Adipocyte (in vitro differentiated cells): ENCODE results near the gene PNPLA7.

Experiments
- DNase-seq: peaks from one replicate; pipeline ENCODE4 v3.0.0-alpha.2; 2015; ENCODE audit warnings: low read depth
- H3K27me3 ChIP-seq: replicated peaks from 2 replicates; pipeline ENCODE4 v1.7.0; 2013; ENCODE audit warnings: mild to moderate bottlenecking, low read length, moderate library complexity; ENCODE audit not compliant: control insufficient read depth, insufficient read depth
- H3K36me3 ChIP-seq: 2 replicates; pipeline ENCODE4 v1.7.0; 2013; ENCODE audit warnings: low read length, mild to moderate bottlenecking, moderate library complexity; ENCODE audit not compliant: control insufficient read depth, insufficient read depth, severe bottlenecking
- H3K4me1 ChIP-seq: 2 replicates; pipeline ENCODE4 v1.7.0; 2013; ENCODE audit warnings: mild to moderate bottlenecking, low read length, moderate library complexity; ENCODE audit not compliant: control insufficient read depth, insufficient read depth
- H3K4me3 ChIP-seq: 2 replicates; pipeline ENCODE4 v1.7.0; 2013; ENCODE audit warnings: mild to moderate bottlenecking, low read length, moderate library complexity
- H3K9ac ChIP-seq: 2 replicates; pipeline ENCODE4 v1.7.0; 2013; ENCODE audit warnings: mild to moderate bottlenecking, low read length, moderate library complexity
- H3K9me3 ChIP-seq: 2 replicates; pipeline ENCODE4 v1.7.0; 2013; ENCODE audit warnings: mild to moderate bottlenecking, low read length, moderate library complexity; ENCODE audit not compliant: control insufficient read depth

PNPLA7 gene

GRCh38 chr9:137488906-137489305, 61.3 kb downstream of the PNPLA7 start:
- Histone ChIP-seq H3K36me3 (peaks cover 14% of the 10 kb centered on the region), H3K9me3 (no peaks in the 10 kb centered on the region), H3K4me3 (no peak overlapping the region), H3K27me3 (no peaks in the 10 kb centered on the region), H3K4me1 (no peaks in the 10 kb centered on the region), H3K9ac (no peak overlapping the region)
- DNase-seq = no peak

DNA sequence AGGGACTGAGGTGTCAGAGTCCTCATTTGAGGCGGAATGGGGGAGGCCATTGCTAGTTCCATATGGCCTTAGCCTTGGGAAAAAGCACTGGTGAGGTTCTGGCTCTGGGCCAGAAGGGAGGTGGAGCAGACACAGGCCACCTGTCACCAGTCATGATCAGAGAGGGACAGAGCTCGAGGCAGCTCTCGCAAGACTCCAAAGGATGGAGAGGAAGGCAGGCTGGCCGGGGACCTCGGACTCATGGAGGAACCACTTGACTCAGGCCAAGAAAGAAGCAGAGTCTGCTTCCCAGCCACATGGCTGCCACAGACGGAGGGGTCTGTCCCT, 61.9 kb downstream of the PNPLA7 start:
- no peaks in the 10 kb centered on the region for H3K9me3 ChIP-seq
- H3K36me3 ChIP-seq = peaks cover 14% of the 10 kb centered on the region
- no peaks in the 10 kb centered on the region for H3K27me3 ChIP-seq
- H3K4me3 ChIP-seq = no peak overlapping the region
- no peak for DNase-seq
- H3K4me1 ChIP-seq = no peaks in the 10 kb centered on the region
- H3K9ac ChIP-seq = no peak overlapping the region

DNA sequence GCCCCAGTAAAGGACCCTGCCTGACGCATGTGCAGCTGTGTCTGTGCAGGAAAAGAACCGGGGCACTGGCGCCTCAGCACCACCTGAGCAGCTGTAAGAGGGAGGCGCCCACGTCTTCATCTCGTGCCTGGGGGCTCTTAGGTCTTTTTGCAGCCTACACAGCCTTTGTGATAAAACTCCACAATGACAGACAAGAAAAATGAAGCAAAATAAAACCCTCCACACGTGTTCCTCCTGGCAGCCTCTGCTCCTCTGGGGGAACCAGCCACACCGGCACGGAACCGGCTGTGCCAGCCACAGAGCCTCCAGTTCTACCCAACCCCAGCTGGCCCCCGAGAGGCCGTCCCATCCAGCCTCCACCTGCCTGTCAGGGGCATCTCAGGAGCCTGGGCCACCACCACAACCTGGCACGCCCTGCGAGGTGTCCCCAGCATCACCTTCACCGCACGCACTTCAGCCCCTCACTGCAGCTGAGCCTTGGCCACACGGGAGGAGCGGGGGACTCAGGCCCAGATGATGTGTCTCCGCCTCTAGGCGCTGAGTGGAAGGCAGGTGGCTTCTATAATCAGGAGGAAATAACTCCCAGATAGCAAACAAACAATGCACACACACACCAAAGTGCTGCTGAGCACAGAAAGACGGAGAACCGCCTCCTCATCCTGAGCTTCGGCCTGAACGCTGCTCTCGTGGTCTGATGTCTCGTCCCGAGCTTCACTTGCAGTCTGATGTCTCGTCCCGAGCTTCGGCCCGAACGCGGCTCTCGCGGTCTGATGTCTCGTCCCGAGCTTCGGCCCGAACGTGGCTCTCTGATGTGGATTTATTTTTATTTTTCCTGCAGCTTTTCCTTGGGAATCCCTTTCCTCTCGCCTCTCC, 62.5 kb downstream of the PNPLA7 start:
- H3K4me1 ChIP-seq = no peaks in the 10 kb centered on the region
- H3K9me3 ChIP-seq = no peaks in the 10 kb centered on the region
- H3K9ac ChIP-seq = no peak overlapping the region
- no peak overlapping the region for H3K4me3 ChIP-seq
- DNase-seq = no peak
- no peaks in the 10 kb centered on the region for H3K27me3 ChIP-seq
- H3K36me3 ChIP-seq = peaks cover 14% of the 10 kb centered on the region

- Histone ChIP-seq H3K36me3 (peaks cover 12% of the 10 kb centered on the region), H3K9me3 (no peaks in the 10 kb centered on the region), H3K4me3 (no peak overlapping the region), H3K27me3 (no peaks in the 10 kb centered on the region), H3K9ac (no peak overlapping the region), H3K4me1 (peaks cover 8% of the 10 kb centered on the region)
- DNase-seq = no peak
Measured at GRCh38 chr9:137486545-137487453, 63.4 kb downstream of the PNPLA7 start.

DNA sequence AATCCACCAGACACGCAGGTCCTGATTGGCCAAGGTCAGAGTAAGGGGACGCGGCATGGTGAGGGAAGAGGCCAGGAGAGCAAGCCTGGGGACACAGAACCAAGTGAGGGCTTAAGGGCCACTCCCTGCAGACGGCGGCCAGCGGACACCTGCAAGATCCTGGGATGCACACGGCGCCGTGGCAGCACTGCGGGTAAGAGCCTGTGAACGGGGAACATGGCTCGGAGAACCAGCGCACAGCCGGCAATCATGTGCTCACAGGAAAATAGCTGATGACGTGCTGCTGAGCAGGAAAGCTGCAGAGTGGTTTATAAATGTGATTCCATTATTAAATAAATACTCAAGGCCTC, 64.1 kb downstream of the PNPLA7 start:
- Histone ChIP-seq H3K4me1 (peaks cover 8% of the 10 kb centered on the region), H3K9ac (no peak overlapping the region), H3K36me3 (peaks cover 5% of the 10 kb centered on the region), H3K27me3 (no peaks in the 10 kb centered on the region), H3K9me3 (no peaks in the 10 kb centered on the region), H3K4me3 (no peak overlapping the region)
- DNase-seq = no peak

DNA sequence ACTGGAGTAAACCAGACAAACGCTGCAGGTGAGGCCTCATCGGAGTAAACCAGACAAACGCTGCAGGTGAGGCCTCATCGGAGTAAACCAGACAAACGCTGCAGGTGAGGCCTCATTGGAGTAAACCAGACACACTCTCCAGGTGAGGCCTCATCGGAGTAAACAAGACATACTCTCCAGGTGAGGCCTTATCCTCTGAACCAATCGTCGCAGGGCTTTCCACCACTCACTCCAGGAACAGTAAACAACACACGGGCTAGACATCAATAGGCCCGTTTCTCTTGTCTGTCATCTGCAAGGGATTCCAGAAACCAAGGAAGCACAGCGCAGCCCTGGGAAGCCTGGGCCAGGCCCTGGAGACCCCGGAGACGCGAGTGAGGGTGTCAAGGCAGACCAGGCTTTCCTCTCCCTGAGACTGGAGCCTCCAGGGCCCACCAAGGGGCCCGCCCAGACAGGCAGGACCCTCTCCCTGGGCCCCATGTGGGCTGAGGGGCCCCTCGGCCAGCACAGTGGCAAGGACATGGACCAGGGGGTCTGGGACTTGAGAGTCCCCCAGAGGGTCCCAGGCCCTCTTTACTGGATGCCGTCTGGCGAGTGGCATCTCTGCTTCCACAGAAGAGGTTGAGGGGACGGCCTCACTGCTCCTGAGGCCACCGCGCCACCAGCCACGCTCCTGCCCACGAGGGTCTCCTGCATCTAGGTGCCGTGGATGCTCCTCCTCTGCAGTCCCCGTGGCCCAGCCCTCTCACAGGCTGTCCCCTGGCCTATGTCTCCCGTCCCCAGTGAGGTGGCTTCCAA, 64.7 kb downstream of the PNPLA7 start:
- no peak overlapping the region for H3K9ac ChIP-seq
- DNase-seq = no peak
- H3K9me3 ChIP-seq = no peaks in the 10 kb centered on the region
- H3K4me1 ChIP-seq = peaks cover 8% of the 10 kb centered on the region
- H3K4me3 ChIP-seq = no peak overlapping the region
- H3K36me3 ChIP-seq = peaks cover 4% of the 10 kb centered on the region
- no peaks in the 10 kb centered on the region for H3K27me3 ChIP-seq

GRCh38 chr9:137484551-137485315, 65.5 kb downstream of the PNPLA7 start:
- Histone ChIP-seq H3K4me1 (peaks cover 8% of the 10 kb centered on the region), H3K36me3 (no peaks in the 10 kb centered on the region), H3K9ac (no peak overlapping the region), H3K27me3 (no peaks in the 10 kb centered on the region), H3K9me3 (no peaks in the 10 kb centered on the region), H3K4me3 (no peak overlapping the region)
- DNase-seq = no peak

GRCh38 chr9:137482094-137482781, 68.0 kb downstream of the PNPLA7 start:
- Histone ChIP-seq H3K36me3 (peaks cover 6% of the 10 kb centered on the region), H3K9ac (no peak overlapping the region), H3K4me3 (no peak overlapping the region), H3K4me1 (peaks cover 8% of the 10 kb centered on the region), H3K9me3 (no peaks in the 10 kb centered on the region), H3K27me3 (no peaks in the 10 kb centered on the region)
- DNase-seq = peak; percentile 85

- Histone ChIP-seq H3K9me3 (peaks cover 6% of the 10 kb centered on the region), H3K4me3 (no peak overlapping the region), H3K9ac (no peak overlapping the region), H3K4me1 (peaks cover 8% of the 10 kb centered on the region), H3K27me3 (no peaks in the 10 kb centered on the region), H3K36me3 (peaks cover 8% of the 10 kb centered on the region)
- no peak for DNase-seq
Measured at GRCh38 chr9:137480686-137481683, 69.2 kb downstream of the PNPLA7 start.
